Breast epithelium (tissue), 3 donors: Measurements from ENCODE around the gene FAM83B.

Source experiments
- CTCF ChIP-seq, 3 donors: fragments of 450-650 bp; IDR thresholded peaks; one replicate each; pipeline ENCODE4 v1.5.1; 2016 to 2017; ENCODE audit warnings: antibody characterized with exemption in 3 of 3, mild to moderate bottlenecking in 3 of 3, moderate library complexity in 3 of 3
- POLR2A ChIP-seq: fragments of 450-650 bp; IDR thresholded peaks from one replicate; pipeline ENCODE4 v1.6.1; 2016; ENCODE audit warnings: antibody characterized with exemption, mild to moderate bottlenecking, moderate library complexity
- POLR2AphosphoS5 ChIP-seq, 3 donors: sonication (generic); formaldehyde crosslinking; IDR thresholded peaks; one replicate each; pipeline ENCODE4 v1.6.1; 2017; ENCODE audit warnings: antibody characterized with exemption in 3 of 3

GRCh38 chr6:54817834-54818233, 28.7 kb upstream of the FAM83B start:
- TF ChIP-seq CTCF (IDR thresholded peaks at IDR 0.05) = no peak
- no peak for TF ChIP-seq POLR2A
- TF ChIP-seq POLR2AphosphoS5 (IDR thresholded peaks at IDR 0.05) = no peak
